H1 (cell line): Measurements from ENCODE around the gene SGK1. TPM values are rescaled to one million over a fixed set of nuclear protein-coding genes. Genes with fewer than 3 reads are reported as not detected.

Source experiments
- ATF3 ChIP-seq: IDR thresholded peaks from 2 replicates; pipeline ENCODE4 v1.6.1; 2011; ENCODE audit warnings: low read depth, mild to moderate bottlenecking, low read length; ENCODE audit not compliant: insufficient read depth
- KDM5A ChIP-seq: fragments of 200-600 bp; IDR thresholded peaks from 2 replicates; pipeline ENCODE4 v1.7.1; 2012; ENCODE audit warnings: mild to moderate bottlenecking, low read length, inconsistent platforms, mixed read lengths
- MAX ChIP-seq: IDR thresholded peaks from 2 replicates; pipeline ENCODE4 v1.6.1; 2012; ENCODE audit warnings: inconsistent platforms
- SIN3A ChIP-seq, 2 experiments: IDR thresholded peaks in 1 of 2; conservative IDR thresholded peaks in 1 of 2; 2 replicates each; pipeline ENCODE4 v1.6.1; 2011 to 2012; ENCODE audit warnings: low read length in 2 of 2, improper control_type of control experiment in 1 of 2, low read depth in 1 of 2, mild to moderate bottlenecking in 1 of 2
- SP1 ChIP-seq: IDR thresholded peaks from 2 replicates; pipeline ENCODE4 v1.6.1; 2011; ENCODE audit warnings: low read depth, low read length
- polyA plus RNA-seq, 7 experiments: library from polyadenylated mRNA; depleted of rRNA in 3 of 7; stranded (reverse) in 5 of 7; unstranded in 2 of 7; fragments of >200 nt in 5 of 7; fragments of 200-250 nt in 2 of 7; gene quantifications; 1 replicate in 5 of 7; 2 replicates in 1 of 7; 4 replicates in 1 of 7; pipeline versions ENCODE4 v1.2.1 to v1.2.3, GENCODE V29; 2011 to 2013; ENCODE audit warnings: missing spikeins in 2 of 7, mixed read lengths in 2 of 7
- total RNA-seq: library from RNA; stranded (reverse); fragmentation: NEBNext Ultra II Directional; extraction: Animal tissue kit (Norgen Biotek cat#: 25700); gene quantifications from 2 replicates; pipeline ENCODE4 v1.2.1, GENCODE V29; 2021

SGK1 gene
- total and polyA plus RNA-seq, 2 of the 8 experiments (the other 6 are each of a cell fraction or from before 2014, with no cell fraction given) = 14.5 to 18.4 TPM

- no peak for TF ChIP-seq ATF3
- TF ChIP-seq MAX = no peak
- no peak for TF ChIP-seq SIN3A (conservative IDR thresholded peaks at IDR 0.05 in 1 of 2, IDR thresholded peaks at IDR 0.05 in 1 of 2; ENCODE audit: low read depth in 1 of 2, low read length in 2 of 2)
- TF ChIP-seq KDM5A = no peak
- TF ChIP-seq SP1 = no peak
Observed at GRCh38 chr6:134331256-134331655, 13.3 kb upstream of the SGK1 start (continued).
